GM12865 (cell line): ENCODE results near the gene CORO2A.

Source experiments
- DNase-seq: peaks from one replicate; pipeline ENCODE4 v3.0.0; 2010; ENCODE audit warnings: low read depth
- H3K4me3 ChIP-seq: 2 replicates; pipeline ENCODE4 v1.5.1; 2011; ENCODE audit warnings: mild to moderate bottlenecking, low read depth, low read length, control low read depth
- TF ChIP-seq, protein P1 (sequence below): IDR thresholded peaks from 2 replicates; pipeline ENCODE4 v1.5.1; 2011; ENCODE audit warnings: low read length, control low read depth, low read depth, inconsistent platforms; ENCODE audit not compliant: insufficient read depth; ENCODE audit errors: missing control alignments

Gene CORO2A

DNA sequence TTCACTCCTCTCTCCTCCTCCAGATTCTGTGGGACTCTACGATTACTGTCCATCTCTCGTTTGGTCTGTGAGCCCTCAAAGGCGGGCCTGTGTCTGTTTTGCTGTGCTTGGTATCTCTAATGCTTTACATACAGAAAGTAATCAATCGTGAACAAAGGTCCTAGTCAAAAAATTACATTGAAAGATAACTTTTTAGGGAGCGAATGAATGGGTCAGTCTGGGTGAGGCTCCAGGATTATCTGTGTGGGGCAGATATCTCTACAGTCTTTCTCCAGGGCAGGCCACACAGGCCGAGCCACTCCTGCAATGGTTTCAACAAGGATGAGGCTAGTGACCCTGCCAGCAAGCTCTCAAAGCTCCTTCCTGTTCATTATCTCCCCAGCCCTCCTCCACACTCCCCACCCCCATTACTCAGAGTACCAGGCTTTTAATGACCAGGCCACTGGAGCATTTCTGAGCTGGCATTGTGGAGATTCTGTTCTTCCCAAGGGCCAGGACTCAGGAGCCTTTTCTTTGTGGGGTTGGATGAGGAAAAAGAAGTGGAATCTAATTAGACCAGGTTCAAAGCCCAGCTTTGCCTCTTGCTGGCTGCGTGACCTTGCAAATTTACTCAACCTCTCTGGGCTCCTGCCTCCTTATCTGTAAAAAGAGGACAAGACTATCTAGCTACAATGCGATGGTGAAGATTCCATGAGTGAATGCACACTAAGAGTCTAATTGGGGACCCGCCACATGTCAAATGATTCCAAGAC is 10.2 kb downstream of the CORO2A start:
- no peak for DNase-seq
- no peak overlapping the region for H3K4me3 ChIP-seq
- TF ChIP-seq, protein P1, sequence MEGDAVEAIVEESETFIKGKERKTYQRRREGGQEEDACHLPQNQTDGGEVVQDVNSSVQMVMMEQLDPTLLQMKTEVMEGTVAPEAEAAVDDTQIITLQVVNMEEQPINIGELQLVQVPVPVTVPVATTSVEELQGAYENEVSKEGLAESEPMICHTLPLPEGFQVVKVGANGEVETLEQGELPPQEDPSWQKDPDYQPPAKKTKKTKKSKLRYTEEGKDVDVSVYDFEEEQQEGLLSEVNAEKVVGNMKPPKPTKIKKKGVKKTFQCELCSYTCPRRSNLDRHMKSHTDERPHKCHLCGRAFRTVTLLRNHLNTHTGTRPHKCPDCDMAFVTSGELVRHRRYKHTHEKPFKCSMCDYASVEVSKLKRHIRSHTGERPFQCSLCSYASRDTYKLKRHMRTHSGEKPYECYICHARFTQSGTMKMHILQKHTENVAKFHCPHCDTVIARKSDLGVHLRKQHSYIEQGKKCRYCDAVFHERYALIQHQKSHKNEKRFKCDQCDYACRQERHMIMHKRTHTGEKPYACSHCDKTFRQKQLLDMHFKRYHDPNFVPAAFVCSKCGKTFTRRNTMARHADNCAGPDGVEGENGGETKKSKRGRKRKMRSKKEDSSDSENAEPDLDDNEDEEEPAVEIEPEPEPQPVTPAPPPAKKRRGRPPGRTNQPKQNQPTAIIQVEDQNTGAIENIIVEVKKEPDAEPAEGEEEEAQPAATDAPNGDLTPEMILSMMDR: no peak

- TF ChIP-seq, protein P1: no peak
- no peak for DNase-seq
- H3K4me3 ChIP-seq: no peak overlapping the region
Measured at GRCh38 chr9:98181746-98182068, 10.7 kb downstream of the CORO2A start.

GRCh38 chr9:98180996-98181395 is 11.4 kb downstream of the CORO2A start:
- DNase-seq: no peak
- H3K4me3 ChIP-seq: no peak overlapping the region
- TF ChIP-seq, protein P1: no peak

GRCh38 chr9:98178874-98179850 is 13.3 kb downstream of the CORO2A start:
- TF ChIP-seq, protein P1: no peak
- no peak for DNase-seq
- H3K4me3 ChIP-seq: no peak overlapping the region

GRCh38 chr9:98176391-98177259 is 15.8 kb downstream of the CORO2A start:
- no peak overlapping the region for H3K4me3 ChIP-seq
- TF ChIP-seq, protein P1: no peak
- no peak for DNase-seq

DNA sequence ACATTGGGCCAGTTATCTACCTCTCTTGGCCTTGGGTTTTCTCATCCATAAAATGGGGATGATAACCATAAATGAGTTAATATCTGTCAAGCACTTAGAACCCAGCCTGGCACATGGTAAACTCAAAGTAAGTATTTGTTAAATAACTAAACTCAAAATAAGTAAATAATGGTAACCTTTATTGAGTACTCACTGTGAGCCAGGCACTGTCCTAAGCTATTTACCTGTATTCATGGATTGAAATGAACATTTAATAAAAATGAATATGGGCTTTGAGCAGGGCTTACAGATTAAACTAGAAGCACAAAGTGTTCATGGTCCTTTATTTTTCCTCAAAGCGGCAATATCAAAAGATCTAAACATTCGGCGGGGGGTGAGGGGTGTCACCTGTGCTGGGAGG is 16.7 kb downstream of the CORO2A start:
- DNase-seq: no peak
- H3K4me3 ChIP-seq: no peak overlapping the region
- TF ChIP-seq, protein P1: no peak
